Measurements from ENCODE around the gene CACNG1.

The CACNG1 gene

DNA sequence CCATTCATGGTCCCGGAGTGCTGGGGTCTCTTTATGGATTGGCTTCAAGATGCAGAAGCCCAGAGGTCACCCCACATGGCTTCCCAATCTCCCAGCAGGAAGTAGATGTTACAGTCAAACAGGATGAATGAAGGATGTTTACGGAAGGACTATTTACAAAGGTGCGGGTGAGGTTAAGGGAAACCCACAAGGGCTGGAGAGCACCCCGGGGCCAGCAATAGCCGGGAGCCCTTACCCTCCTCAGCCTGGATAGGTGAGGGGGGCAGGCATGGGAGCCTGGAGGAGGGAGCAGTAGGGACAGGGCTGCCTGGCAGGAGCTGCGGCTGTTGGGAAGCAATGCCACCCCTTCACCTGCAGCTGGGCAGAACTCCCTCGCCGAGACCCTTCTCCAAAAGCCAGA lies 24.5 kb upstream of the CACNG1 start:
- Mint-ChIP-seq H3K27me3 (peaks cover 2% of the 10 kb centered on the region), H3K9me3 (ENCODE audit: low read depth) (no peaks in the 10 kb centered on the region), H3K4me3 (no peak overlapping the region), H3K4me1 (ENCODE audit: low read depth) (no peaks in the 10 kb centered on the region), H3K27ac (no peak overlapping the region), H3K36me3 (no peaks in the 10 kb centered on the region)

DNA sequence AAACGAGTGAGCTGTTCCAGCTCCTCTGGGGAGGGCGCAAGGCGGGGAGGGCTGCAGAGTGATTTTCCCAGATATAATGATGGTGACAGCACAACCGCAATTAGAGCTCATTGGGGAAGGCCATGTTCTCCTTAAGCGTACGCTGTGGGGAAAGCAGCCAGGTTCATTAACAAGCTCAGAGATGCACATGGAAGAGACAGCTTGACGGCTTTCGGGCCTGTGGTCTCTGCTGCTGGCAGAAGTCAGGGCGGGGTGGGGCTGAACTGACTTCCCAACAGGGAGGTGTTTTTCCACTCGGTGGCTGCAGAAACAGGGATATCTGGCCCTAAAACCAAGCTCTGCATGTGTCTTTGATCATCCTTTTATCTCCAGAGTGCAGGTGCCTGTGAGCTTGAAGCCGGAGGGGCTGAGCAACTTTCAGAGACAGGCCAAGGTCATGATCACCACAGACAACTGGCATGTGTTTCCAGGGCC lies 24.0 kb upstream of the CACNG1 start:
- H3K27ac Mint-ChIP-seq, result no peak overlapping the region
- no peaks in the 10 kb centered on the region for H3K9me3 Mint-ChIP-seq (ENCODE audit: low read depth)
- H3K4me1 Mint-ChIP-seq (ENCODE audit: low read depth), result no peaks in the 10 kb centered on the region
- H3K27me3 Mint-ChIP-seq, result no peaks in the 10 kb centered on the region
- no peaks in the 10 kb centered on the region for H3K36me3 Mint-ChIP-seq
- H3K4me3 Mint-ChIP-seq, result no peak overlapping the region

DNA sequence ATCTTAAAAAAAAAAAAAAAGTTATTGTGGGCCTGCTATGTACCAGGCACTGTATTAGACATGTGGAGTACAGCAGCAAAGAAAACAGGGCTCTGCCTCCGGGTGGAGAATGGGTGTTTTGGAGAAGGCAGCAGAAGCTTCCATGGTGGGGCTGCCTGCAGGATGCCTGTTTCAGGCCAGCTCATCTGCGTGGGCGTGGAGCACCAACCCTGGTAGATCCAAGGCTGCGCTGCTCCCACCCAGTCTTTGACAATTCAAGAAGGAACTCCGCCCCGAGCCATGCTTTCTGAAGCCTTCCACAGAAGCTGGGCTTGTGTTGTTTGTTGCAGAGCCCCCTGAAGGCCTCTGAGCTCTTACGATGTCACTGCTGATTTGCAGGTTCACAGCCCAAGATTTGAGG lies 23.2 kb upstream of the CACNG1 start:
- Mint-ChIP-seq H3K4me1 (ENCODE audit: low read depth) (no peaks in the 10 kb centered on the region), H3K27me3 (no peaks in the 10 kb centered on the region), H3K27ac (no peak overlapping the region), H3K4me3 (no peak overlapping the region), H3K36me3 (no peaks in the 10 kb centered on the region), H3K9me3 (ENCODE audit: low read depth) (no peaks in the 10 kb centered on the region)

DNA sequence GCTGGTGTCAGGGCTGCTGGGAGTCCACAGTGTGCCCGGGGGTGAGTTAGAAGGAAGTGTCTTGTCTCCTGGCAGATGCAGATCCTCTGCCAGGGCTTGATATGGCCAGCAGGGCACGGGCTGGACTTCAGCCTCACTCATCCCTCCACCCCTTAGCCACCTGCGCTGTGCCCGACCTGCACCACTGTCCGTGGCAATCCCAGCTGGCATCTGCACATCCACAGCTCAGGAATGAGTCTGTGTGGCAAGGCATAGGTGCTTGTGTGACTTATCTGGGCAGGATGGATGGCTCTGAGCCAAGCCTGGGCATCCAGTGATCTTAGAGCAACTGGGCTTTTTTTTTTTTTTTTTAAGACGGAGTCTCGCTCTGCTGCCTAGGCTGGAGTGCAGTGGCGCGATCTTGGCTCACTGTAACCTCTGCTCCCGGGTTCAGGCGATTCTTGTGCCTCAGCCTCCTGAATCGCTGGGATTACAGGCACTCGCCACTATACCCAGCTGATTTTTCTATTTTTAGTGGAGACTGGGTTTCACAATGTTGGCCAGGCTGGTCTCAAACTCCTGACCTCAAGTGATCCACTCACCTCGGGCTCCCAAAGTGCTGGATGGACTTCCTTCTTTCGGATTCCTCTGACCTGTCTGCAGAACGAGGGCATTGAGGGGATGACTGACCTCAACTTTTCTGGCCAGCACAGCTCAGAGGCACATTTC lies 22.5 kb upstream of the CACNG1 start:
- Mint-ChIP-seq H3K4me3 (no peak overlapping the region), H3K9me3 (ENCODE audit: low read depth) (no peaks in the 10 kb centered on the region), H3K4me1 (ENCODE audit: low read depth) (no peaks in the 10 kb centered on the region), H3K27me3 (no peaks in the 10 kb centered on the region), H3K36me3 (no peaks in the 10 kb centered on the region), H3K27ac (no peak overlapping the region)

DNA sequence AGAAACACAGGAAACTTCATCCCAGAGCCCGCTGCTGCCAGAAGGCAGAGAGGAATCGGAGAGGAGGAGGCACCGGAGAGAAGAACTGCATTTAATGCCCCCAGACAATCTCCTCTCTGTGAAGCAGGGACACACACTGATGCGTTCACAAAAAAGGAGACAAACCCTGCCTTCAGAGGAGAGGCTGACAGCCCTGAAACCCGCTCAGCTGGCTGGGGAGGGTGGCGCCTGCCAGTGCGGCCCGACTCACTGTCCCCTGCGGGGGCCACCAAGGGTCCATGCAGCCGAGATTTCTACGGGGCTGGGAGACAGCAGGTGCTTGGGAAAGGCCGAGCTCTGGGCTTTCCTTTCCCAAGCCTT lies 21.9 kb upstream of the CACNG1 start:
- Mint-ChIP-seq H3K4me1 (ENCODE audit: low read depth) (no peaks in the 10 kb centered on the region), H3K27ac (no peak overlapping the region), H3K36me3 (no peaks in the 10 kb centered on the region), H3K9me3 (ENCODE audit: low read depth) (no peaks in the 10 kb centered on the region), H3K4me3 (no peak overlapping the region), H3K27me3 (no peaks in the 10 kb centered on the region)

DNA sequence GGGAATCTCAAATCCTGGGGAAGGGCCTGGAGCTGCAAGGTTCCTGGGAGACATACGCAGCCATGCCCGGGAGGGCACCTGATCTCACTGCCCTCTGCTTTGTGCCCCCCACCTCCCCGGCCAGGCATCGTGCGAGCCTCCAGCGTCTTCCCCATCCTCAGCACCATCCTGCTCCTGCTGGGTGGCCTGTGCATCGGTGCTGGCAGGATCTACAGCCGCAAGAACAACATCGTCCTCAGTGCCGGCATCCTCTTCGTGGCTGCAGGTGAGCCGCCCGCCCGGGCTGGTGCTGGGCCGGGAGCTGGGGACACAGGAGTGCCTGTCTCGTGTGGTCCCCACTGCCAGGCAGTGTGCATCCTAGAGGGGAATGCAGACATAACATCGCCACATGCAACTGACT lies 19.6 kb upstream of the CACNG1 start:
- Mint-ChIP-seq H3K36me3 (no peaks in the 10 kb centered on the region), H3K9me3 (ENCODE audit: low read depth) (no peaks in the 10 kb centered on the region), H3K4me3 (no peak overlapping the region), H3K27ac (no peak overlapping the region), H3K27me3 (no peaks in the 10 kb centered on the region), H3K4me1 (ENCODE audit: low read depth) (no peaks in the 10 kb centered on the region)

DNA sequence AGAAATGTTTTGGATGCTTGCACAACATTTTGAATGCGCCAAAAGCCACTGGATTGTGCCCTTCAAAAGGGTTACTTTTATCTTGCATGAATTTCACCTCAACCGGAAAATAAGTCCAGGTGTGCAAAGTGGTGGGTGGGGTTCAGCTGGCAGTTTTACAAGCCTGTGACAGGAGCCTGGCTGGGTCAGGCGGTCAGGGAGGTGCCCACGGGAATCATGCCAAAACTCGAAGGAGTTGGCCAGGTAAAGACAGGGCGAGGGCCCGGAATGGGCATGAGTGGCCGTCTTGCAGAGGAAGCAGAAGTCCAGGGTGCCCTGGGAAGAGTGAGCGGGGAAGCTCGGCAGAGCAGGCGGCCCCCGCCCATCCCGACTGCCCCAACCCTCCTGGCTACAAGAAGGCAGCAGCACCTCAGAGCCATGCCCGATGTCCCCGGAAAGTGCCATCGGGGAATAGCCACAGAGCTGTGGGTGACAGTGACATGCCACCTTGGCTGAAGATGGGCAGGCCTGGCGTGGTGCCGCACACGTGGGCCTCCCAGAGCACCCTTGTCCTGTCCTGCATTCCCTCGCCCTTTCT lies 19.1 kb upstream of the CACNG1 start:
- Mint-ChIP-seq H3K9me3 (ENCODE audit: low read depth) (no peaks in the 10 kb centered on the region), H3K27ac (no peak overlapping the region), H3K36me3 (no peaks in the 10 kb centered on the region), H3K27me3 (no peaks in the 10 kb centered on the region), H3K4me1 (ENCODE audit: low read depth) (no peaks in the 10 kb centered on the region), H3K4me3 (no peak overlapping the region)

DNA sequence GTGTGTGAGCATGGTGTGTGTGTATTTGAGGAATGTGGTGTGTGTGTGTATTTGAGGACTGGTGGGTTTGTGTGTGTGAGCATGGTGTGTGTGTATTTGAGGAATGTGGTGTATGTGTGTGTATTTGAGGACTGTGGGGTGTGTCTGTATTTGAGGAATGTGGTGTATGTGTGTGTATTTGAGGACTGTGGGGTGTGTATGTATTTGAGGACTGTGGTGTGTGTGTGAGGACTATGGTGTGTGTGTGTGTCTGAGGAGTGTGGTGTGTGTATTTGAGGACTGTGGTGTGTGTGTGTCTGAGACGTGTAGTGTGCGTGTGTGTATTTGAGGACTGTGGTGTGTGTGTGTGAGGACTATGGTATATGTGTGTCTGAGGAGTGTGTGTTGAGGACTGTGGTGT lies 18.0 kb upstream of the CACNG1 start:
- Mint-ChIP-seq H3K27ac (no peak overlapping the region), H3K4me1 (ENCODE audit: low read depth) (no peaks in the 10 kb centered on the region), H3K4me3 (no peak overlapping the region), H3K27me3 (no peaks in the 10 kb centered on the region), H3K36me3 (no peaks in the 10 kb centered on the region), H3K9me3 (ENCODE audit: low read depth) (no peaks in the 10 kb centered on the region)

DNA sequence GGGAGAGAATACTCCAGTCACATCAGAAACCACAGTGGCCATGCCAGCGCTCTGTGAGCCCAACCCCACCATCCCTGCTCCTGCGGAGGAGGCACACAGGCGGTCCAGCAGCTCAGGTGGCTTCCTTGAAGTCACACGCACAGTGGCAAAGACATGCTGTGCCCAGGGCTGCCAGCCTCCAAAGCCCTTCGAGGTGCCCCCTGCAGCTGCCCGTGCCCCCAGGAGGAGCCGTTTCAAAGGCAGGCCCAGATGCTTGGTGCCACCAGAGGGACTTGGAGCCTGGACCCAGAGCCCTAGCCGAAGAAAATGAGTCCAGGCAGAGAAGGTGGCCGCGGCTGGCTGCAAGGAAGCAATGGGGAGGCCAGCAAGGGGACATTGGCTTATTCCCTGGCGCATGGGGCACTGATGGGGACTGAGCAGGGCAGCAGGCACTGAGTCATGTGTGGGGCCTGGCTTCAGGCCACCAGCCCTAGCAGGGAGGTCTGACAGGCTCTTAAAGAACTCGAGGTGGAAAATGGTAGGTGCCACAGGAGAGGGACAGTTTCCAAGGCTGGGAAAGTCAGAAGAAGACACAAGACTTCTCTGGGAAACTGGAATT lies 17.2 kb upstream of the CACNG1 start:
- H3K27ac Mint-ChIP-seq, result no peak overlapping the region
- H3K27me3 Mint-ChIP-seq, result no peaks in the 10 kb centered on the region
- no peaks in the 10 kb centered on the region for H3K4me1 Mint-ChIP-seq (ENCODE audit: low read depth)
- H3K4me3 Mint-ChIP-seq, result no peak overlapping the region
- H3K36me3 Mint-ChIP-seq, result no peaks in the 10 kb centered on the region
- no peaks in the 10 kb centered on the region for H3K9me3 Mint-ChIP-seq (ENCODE audit: low read depth)

DNA sequence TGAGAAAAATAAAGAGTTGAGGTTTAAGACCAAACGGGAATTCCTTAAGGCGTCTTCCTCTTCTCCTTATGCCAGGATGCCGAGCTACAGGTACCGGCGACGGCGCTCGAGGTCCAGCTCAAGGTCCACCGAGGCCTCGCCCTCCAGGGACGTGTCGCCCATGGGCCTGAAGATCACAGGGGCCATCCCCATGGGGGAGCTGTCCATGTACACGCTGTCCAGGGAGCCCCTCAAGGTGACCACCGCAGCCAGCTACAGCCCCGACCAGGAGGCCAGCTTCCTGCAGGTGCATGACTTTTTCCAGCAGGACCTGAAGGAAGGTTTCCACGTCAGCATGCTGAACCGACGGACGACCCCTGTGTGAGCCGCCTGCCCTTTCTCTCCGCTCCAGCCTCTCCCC lies 13.7 kb upstream of the CACNG1 start:
- H3K27me3 Mint-ChIP-seq, result no peaks in the 10 kb centered on the region
- no peaks in the 10 kb centered on the region for H3K4me1 Mint-ChIP-seq (ENCODE audit: low read depth)
- no peaks in the 10 kb centered on the region for H3K36me3 Mint-ChIP-seq
- H3K9me3 Mint-ChIP-seq (ENCODE audit: low read depth), result no peaks in the 10 kb centered on the region
- H3K4me3 Mint-ChIP-seq, result no peak overlapping the region
- H3K27ac Mint-ChIP-seq, result no peak overlapping the region

DNA sequence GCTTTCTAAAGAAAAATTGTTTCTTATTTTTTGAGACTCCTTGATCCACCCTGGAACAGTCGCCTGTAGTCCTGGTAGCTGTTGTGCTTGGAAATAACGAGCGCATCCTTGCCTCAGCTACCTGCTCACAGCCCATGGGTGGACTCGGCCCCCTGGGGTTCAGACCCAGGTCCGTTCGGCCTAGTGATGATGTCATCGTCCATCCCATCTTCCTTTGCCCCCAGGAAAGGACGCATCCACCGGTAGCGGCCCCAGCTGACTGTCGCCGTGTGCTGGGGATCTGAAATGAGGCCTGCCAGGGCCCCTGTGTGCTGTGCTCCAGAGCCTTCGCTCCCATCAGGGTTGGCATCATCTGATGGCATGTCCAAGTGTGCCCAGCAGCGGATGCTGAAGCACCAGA lies 12.0 kb upstream of the CACNG1 start:
- H3K36me3 Mint-ChIP-seq, result no peaks in the 10 kb centered on the region
- no peaks in the 10 kb centered on the region for H3K9me3 Mint-ChIP-seq (ENCODE audit: low read depth)
- peaks cover 3% of the 10 kb centered on the region for H3K27me3 Mint-ChIP-seq
- no peaks in the 10 kb centered on the region for H3K4me1 Mint-ChIP-seq (ENCODE audit: low read depth)
- H3K27ac Mint-ChIP-seq, result no peak overlapping the region
- no peak overlapping the region for H3K4me3 Mint-ChIP-seq

DNA sequence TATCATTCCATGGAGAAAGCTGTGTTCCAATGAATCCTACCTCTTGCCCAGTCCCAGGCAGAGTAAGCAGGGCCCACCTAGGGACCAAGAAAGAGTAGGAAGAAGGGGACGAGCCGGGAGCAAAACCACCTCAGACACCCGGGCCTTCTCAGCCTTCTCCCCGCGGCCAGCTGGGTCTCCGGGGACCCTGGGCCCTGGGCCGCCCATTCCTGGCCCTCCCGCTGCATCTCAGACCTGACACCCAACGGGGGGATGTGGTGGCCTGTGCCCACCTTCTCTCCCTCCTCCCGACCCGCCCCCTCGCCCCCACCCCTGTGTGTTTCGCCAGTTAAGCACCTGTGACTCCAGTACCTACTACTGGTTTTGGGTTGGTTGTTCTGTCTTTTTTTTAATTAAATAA lies 11.4 kb upstream of the CACNG1 start:
- Mint-ChIP-seq H3K4me1 (ENCODE audit: low read depth) (no peaks in the 10 kb centered on the region), H3K9me3 (ENCODE audit: low read depth) (no peaks in the 10 kb centered on the region), H3K27me3 (peaks cover 3% of the 10 kb centered on the region), H3K36me3 (no peaks in the 10 kb centered on the region), H3K27ac (no peak overlapping the region), H3K4me3 (no peak overlapping the region)

DNA sequence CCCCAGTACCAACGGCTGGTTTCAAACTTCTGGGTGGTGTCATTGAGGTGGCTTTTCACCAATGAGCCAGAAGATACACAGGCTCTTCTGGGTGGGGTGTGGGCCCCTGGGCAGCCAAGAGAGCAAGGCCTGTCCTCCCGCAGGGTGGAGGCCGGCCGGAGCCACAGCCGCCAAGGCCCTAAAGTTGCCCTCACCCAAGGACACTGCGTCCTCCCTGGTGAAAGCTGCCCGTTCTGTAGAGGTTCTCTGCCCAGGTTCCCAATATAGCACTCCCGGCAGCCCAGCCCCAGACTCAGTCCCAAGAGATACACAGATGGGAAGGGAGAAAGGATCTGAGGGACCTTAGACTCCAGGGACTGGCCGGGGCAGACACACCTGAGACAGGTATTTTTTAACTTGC lies 10.7 kb upstream of the CACNG1 start:
- H3K27ac Mint-ChIP-seq, result no peak overlapping the region

DNA sequence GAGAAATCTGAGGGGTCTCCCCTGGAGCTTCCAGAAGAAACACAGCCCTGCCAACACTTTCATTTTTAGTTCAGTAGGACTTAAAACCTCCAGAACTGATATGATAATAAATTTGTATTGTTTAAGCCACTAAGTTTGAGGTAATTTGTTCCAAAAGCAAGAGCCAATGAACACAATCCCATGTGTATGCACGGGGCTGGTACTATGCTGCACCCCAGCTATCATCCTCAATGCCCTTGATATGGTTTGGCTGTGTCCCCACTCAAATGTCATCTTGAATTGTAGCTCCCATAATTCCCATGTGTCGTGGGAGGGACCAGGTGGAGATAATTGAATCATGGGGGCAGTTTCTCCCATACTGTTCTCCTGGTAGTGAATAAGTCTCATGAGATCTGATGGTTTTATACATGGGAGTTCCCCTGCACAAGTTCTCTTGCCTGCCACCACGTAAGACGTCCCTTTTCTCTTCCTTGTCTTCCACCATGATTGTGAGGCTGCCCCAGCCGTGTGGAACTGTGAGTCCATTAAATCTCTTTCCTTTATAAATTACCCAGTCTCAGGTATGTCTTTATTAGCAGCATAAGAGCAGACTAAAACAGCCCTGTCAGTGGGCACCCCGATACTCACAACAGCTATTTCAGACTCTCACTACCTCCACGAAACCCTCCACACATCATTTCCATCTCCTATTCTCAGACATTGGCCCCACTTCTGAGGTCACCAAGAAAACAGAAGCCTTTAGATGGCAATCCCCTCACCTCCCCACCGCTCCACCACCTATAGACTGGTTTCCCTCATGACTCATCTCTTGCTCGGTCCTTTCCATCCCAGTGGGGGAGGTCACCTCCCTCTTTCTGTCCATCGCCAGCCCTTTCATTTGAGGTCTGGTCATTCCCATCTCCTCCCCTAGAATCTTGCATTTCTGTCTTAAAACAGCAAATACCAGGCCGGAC lies 8.9 kb upstream of the CACNG1 start:
- no peaks in the 10 kb centered on the region for H3K4me1 Mint-ChIP-seq (ENCODE audit: low read depth)
- peaks cover 4% of the 10 kb centered on the region for H3K27me3 Mint-ChIP-seq
- no peaks in the 10 kb centered on the region for H3K36me3 Mint-ChIP-seq
- H3K9me3 Mint-ChIP-seq (ENCODE audit: low read depth), result no peaks in the 10 kb centered on the region
- H3K4me3 Mint-ChIP-seq, result no peak overlapping the region
- H3K27ac Mint-ChIP-seq, result no peak overlapping the region

More for the DNA sequence above, 10.7 kb upstream of the CACNG1 start:
- Mint-ChIP-seq H3K9me3 (ENCODE audit: low read depth) (no peaks in the 10 kb centered on the region), H3K36me3 (no peaks in the 10 kb centered on the region), H3K4me1 (ENCODE audit: low read depth) (no peaks in the 10 kb centered on the region), H3K27me3 (peaks cover 3% of the 10 kb centered on the region), H3K4me3 (no peak overlapping the region)

DNA sequence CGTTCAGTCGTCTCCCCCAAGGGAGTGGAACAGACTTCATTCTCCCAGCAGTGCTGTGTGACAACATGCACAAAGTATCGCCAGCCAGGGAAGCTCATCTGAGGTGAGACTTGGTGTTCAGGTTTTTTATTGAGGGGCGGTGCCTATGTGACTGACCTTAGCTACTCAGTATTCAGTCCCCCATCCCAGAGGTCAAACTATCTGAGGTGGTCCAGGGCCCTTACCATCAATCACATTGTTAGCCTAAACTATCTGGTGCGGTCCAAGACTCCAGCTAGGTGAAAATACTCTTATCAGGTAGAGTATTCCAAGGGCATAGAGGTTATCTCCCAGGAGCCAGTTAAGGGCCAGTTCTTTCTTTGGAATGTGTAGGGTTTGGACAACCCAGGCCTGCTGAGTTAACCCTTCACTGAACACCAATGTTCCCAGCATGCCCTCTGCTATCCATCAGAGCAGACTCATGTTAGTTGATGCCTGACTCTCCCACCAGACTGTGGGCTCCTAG lies 5.4 kb upstream of the CACNG1 start:
- Mint-ChIP-seq H3K4me3 (no peak overlapping the region), H3K27ac (no peak overlapping the region), H3K9me3 (ENCODE audit: low read depth) (no peaks in the 10 kb centered on the region), H3K4me1 (ENCODE audit: low read depth) (no peaks in the 10 kb centered on the region), H3K36me3 (no peaks in the 10 kb centered on the region), H3K27me3 (peaks cover 6% of the 10 kb centered on the region)
